SK-N-MC (cell line): Measurements from ENCODE around the gene AXIN1.
"Not testable (repeated sequence)": the region's sequence is repeated elsewhere in the genome, so short reads cannot be mapped to it uniquely, and the experiment has no call there.

ENCODE experiments used
- EZH2 ChIP-seq: fragments of 200-600 bp; sonication (generic); IDR thresholded peaks from one replicate; pipeline ENCODE4 v1.6.1; 2017; ENCODE audit warnings: antibody characterized with exemption
- FOXP2 ChIP-seq: optimal IDR thresholded peaks from 2 replicates; pipeline ENCODE3; 2011; ENCODE audit warnings: mild to moderate bottlenecking, moderate library complexity; ENCODE audit not compliant: insufficient read depth; ENCODE audit errors: extremely low read length, control extremely low read depth
- POLR2AphosphoS5 ChIP-seq: IDR thresholded peaks from 2 replicates; pipeline ENCODE4 v1.6.1; 2012; ENCODE audit warnings: mild to moderate bottlenecking, low read depth, low read length, borderline replicate concordance

GRCh38 chr16:362702-362999, 10.1 kb upstream of the AXIN1 start:
- TF ChIP-seq POLR2AphosphoS5, EZH2, FOXP2: not testable (repeated sequence)
